ENCODE measurements around the gene CASP9.

The CASP9 gene

DNA sequence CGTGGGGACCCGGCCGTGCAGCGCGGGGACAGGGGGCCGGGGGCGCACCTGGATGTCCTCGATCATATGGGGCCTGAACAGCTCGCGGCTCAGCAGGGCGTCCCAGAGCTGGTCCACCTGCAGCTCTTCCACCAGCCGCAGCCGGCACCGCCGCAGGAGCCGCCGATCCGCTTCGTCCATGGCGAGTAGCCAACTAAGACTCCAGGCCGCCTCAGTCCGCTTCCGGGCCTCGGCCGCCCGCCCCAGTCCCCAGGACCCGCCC is at the start of gene CASP9:
Gene CASP9, minus strand, starts transcription at position 195 of the 262 bp plus-strand sequence. Its CDS starts 15 bp downstream, at position 180.
- DNase-seq (ENCODE audit: low read depth in 2 of 3, low spot score in 1 of 3) = no peak

DNA sequence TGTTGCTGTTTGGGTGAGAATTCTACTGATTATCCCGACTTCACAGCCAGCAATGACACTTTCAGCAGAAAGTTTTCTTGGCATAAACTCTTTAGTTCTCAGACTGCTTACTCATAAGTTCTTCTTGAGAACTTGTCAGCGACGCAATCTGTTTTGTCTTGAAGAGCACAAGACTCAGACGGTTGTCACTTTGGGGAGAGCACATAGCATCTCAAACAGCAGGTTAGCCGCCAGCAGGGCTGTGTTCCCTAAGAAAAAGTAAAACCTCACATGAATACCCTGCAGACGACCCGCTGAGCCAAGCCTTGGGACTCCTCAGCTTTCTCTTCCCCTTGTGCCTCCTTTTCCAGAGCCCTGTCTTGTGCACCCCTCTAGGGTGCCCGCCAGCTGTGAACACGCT is 49.5 kb upstream of the CASP9 start:
- DNase-seq (ENCODE audit: low read depth in 2 of 3, low spot score in 1 of 3) = no peak

DNA sequence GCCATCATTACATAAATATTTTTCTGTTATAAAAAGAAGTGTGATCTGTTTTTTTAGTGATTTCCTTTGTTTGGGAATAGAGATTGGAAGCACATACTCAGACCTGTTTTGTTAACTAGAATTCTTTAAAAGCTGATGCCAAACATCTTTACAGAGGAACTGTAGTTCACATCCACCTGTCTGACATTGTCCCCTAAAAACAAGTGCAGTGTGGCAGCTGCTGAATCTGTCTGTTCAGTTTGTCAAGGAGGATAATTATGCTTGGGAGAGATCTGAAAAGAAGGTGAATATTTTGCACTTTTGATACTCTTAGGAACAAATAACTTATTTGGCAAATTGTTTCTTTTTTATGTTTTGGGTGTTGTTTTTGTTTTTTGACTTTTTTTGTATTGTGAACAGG is 47.3 kb upstream of the CASP9 start:
- no peak for DNase-seq (ENCODE audit: low read depth in 2 of 3, low spot score in 1 of 3)

DNA sequence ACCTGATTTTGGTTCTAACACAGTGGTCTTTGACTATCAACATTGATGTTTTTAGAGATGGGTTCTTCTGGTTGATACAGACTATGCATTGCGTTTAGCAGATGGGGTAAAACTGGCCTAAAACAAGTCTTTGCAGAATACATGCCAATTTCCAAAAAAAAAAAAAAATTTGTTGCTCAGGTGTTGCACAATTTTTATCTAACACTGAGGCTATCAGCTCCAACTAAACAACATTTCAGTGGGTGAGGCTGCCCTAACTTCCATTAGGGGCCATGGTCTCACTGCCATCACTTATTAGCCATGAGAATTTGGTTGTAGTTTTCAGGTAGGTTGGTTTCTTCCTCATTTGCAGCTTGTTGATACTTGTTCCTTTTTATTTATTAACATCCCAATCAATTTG is 46.8 kb upstream of the CASP9 start:
- DNase-seq (ENCODE audit: low read depth in 2 of 3, low spot score in 1 of 3) = no peak

DNA sequence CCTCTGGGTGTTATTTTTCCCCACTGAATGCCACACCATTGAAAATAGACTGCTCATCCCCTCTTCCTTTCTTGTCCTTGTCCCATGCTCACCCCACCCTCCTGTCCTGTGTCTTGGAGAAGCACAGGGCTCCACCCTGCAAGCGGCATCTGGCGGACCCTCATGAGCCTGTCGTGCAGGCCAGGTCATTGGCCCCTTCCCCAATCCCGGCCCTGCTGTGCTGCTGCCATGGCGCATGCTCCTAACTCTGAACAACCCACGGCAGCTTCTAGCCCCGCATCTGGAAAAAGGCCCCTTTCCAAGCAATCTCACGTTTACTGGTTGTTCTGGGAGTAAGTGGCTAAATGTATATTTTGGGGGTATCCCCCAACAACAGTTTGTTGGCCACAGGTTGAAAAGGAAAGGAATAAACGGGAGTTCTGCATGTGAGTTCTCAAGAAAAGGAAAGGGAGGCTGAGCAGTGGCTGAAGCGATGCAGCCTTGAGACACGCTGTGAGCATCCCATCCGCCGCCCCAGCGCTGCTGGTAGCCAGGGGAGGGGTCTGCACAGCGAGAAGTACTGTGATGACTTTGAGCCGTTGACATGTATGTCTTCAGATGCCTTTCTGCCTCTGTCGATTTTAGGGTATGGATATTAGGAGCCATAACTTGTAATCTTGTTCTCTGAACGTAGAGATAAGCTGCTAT is 44.5 kb upstream of the CASP9 start:
- DNase-seq (ENCODE audit: low read depth in 2 of 3, low spot score in 1 of 3) = no peak

DNA sequence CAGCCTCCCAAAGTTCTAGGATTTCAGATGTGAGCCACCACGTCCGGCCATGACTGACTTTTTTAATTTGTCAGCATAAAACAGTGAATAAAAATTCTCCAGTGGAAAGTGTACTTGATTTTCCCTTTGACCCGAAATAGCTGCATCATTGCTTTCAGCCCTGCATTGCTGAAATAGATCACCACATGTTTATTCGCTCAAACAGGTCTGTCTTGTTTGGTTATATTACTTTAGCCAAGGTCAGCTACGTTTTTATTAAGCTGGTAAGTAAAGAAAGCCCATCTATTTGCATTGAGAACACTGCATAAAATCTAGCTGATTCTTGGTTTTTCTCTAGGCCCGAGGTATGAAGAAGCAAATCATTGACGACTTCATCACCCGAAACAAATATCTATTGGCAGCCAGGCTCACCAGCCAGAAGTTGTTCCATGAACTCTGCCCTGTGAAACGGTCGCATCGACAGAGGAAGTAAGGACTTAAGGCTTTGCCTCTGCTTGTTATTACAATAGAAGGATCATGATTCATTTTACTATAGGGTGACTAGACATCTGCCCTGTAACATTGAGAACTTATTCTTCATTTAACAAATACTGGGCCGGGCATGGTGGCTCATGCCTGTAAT is 35.3 kb upstream of the CASP9 start:
- no peak for DNase-seq (ENCODE audit: low read depth in 2 of 3, low spot score in 1 of 3)

DNA sequence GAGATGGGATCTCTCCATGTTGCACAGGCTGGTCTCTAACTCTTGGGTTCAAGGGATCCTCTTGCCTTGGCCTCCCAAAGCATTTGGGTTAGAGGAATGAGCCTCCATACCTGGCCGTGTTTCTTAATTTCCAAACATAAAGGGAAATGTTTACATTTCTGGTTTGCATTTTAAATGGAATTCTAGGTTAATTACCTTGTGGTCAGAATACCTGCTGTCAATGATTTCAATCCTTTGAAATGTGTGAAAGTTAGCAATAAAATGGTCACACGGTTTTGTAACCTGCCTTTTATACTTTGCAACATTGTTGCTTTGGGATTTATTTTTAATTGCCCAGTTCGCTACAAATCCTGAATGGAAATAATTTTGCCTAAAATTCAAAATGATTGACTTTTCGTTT is 34.5 kb upstream of the CASP9 start:
- no peak for DNase-seq (ENCODE audit: low read depth in 2 of 3, low spot score in 1 of 3)

DNA sequence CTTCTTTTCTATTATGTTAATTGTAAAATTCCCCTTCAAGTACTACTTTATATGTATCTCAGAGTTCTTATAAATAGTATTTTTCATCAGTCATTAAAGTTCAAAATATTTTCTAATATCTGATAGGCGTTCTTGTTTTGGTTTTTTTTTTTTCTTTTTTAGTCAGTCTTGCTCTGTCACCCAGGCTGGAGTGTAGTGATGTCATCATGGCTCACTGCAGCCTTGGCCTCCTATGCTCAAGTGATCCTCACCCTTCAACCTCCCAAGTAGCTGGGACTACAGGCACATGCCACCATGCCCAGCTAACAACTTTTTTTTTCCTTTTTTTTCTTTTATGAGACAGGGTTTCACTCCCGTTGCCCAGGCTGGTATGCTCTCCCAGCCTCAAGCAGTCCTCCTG is 33.6 kb upstream of the CASP9 start:
- DNase-seq (ENCODE audit: low read depth in 2 of 3, low spot score in 1 of 3) = no peak

DNA sequence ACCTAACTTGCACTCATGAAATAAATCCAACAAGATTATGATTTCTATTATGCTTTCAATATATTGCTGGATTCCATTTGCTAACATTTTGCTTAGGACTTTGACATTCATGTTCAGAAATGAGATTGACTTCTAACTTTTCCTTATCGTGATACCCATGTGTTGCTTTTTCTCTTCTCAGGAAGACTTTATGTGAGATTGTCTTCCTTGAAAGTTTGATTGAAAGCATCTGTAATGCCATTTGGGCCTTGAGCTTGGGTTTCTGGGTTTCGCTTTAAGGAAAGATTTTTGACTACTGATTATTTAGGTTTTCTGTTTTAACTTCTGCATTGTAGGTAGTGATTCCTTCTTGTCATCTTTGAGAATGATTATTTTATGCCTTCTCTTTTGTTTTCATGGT is 33.0 kb upstream of the CASP9 start:
- no peak for DNase-seq (ENCODE audit: low read depth in 2 of 3, low spot score in 1 of 3)

DNA sequence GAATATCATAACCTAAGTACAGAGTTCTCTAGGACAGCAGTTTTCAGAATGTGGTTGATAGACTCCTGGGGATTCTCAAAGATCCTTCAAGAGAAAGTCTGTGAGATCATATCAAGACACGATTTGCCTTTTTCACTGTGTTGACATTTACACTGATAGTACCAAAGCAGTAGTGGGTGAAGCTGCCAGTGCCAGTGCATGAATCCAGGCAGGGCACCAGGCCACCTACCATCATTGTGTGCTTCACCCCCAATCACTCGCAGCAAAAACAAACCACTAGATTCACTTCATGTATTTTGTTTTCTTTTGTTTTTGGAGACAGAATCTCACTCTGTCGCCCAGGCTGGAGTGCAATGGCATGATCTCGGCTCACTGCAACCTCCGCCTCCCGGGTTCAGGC is 26.6 kb upstream of the CASP9 start:
- no peak for DNase-seq (ENCODE audit: low read depth in 2 of 3, low spot score in 1 of 3)

DNA sequence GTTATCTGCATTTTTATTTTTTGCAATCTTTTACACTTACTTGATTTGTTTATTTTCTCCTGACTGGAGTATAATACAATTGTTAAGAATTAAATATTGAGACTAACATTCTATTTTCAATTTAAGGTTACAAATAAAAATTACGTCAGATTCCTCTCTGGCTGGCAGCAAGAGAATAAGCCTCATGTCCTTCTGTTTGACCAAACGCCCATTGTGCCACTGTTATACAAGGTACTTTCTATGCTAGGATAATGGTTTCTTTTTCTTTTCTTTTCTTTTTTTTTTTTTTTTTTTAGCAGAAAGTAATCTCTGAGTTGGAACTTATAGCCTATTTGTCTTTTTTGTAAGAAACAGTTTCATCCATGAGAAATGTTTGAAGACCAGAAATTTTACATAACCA is 22.6 kb upstream of the CASP9 start:
- no peak for DNase-seq (ENCODE audit: low read depth in 2 of 3, low spot score in 1 of 3)

DNA sequence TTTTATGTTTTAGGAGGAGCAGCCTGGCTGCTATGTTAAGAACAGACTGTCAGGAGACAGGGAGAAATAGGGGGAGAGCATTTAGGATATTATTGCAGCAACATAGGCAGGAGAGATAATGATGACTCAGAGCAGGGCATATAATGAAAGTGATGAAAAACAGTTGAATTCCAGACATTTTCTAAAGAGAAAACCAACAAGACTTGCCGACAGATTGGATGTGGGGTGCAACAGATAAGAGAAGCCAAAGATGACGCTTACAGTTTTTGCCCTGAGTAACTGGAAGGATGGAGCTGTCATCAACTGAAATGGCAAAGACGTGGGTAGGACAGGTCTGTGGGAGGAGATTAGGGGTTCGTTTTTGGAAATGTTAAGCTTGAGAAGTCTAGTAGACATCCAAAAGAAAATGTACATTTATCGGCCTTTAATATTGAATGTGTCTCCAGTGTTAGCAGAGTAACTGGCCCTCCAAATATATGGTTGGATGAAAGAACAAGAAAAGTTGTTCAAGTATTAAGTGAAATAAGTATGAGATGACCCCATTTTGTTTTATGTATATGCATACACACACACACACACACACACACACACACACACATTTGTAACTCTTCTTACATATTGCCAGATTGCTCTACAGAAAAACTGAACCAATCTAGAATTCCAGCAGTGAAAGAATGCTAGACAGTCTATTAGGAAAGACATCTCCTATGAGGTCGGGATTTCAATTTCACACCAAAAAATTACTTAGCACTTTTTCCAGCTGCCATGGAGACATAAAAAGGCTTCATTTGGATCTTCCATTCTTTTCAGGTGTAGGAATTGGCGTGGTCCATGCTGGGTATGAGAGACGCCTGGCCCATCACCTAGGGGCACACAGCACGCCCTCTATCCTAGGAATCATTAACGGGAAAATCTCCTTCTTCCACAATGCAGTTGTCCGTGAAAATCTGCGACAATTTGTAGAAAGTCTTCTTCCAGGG is 19.9 kb upstream of the CASP9 start:
- DNase-seq (ENCODE audit: low read depth in 2 of 3, low spot score in 1 of 3) = no peak

DNA sequence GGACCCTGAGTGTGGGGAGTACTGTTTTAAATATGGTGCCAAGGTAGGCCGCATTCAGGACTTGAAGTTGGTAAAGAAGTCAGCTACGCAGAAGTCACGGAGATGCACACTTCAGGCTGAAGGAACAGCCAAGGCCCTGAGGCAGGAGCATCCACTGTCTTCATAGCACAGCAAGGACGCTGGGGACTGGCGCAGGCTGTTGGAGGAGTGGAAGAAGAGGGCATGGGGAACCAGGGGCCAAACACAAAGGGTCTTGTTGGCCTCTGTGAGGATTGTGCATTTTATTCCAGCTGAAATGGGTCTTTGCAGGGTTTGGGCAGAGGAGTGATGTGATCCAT is 19.2 kb upstream of the CASP9 start:
- no peak for DNase-seq (ENCODE audit: low read depth in 2 of 3, low spot score in 1 of 3)

DNA sequence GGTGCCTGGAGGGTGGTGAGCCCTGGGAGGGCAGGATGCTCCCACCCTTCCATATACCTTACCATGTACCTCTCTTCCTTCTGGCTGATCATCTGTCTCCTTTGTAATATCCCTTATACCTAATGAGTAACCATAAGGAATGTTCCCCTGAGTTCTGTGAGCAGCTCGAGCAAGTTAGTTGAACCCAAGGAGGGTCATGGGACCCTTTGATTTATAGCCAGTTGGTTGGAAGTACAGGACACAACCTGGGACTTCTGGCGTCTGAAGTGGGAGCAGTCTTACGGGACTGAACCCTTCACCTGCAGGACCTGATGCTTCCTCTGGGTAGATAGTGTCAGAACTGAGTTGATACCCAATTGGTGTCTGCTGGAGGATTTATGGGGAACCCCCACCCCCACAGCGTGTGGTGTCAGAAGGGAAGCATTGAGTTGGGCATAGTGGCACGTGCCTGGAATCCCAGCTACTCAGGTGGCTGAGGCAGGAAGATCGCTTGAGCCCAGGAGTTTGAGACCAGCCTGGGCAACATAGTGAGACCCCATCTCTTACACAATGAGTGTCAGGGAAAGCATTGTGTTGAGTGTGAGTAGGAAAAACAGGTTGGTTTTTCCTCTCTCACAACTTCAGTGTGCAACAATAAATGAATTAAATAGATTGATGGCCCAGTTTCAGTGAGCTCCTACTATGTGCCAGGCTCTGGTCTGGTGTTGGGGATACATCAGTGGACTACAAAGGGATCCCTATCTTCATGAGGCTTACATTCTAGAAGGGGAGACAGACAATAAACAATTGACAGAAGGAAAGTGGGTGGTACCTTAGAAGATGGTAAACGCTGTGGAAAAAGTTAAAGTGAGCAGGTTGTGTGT is 18.6 kb upstream of the CASP9 start:
- no peak for DNase-seq (ENCODE audit: low read depth in 2 of 3, low spot score in 1 of 3)

DNA sequence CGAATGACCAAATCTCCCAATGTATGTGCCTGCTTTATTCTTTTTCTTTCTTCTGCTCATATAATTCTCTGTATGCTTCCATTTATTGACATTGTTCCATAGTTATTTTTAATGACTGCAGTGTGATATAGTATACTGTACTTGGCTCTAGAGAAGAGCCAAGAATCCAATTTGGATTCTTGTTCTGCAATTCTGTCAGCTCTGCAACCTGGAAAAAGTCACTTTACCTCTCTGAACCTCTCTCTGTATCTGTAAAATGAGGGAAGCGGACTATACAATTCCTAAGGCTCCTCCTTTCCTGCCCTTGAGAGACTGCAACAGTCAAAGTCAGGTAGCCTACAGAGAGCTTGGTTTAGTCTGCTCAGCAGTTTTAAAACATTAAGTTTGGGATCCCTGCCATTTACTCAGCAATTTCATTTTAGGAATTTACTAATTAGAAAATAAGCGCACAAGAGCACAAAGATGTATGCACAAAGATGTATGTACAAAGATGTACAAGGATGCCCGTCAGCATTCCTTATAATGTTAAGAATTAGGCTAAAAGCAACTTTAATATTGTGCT is 17.3 kb upstream of the CASP9 start:
- no peak for DNase-seq (ENCODE audit: low read depth in 2 of 3, low spot score in 1 of 3)

DNA sequence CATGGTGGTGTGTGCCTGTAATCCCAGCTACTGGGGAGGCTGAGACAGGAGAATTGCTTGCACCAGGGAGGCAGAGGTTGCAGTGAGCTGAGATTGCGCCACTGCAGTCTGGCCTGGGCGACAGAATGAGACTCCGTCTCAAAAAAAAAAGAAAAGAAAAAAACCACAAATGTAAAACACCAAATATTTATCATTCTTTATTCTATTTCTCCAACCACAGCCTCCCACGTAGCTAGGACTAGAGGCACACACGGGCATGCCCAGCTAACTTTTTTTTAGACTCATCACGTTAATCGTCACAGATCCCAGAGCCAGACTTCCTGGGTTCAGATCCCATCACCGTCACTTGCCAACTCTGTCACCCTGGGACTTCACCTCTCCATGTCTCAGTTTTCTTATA is 16.2 kb upstream of the CASP9 start:
- DNase-seq (ENCODE audit: low read depth in 2 of 3, low spot score in 1 of 3) = no peak

DNA sequence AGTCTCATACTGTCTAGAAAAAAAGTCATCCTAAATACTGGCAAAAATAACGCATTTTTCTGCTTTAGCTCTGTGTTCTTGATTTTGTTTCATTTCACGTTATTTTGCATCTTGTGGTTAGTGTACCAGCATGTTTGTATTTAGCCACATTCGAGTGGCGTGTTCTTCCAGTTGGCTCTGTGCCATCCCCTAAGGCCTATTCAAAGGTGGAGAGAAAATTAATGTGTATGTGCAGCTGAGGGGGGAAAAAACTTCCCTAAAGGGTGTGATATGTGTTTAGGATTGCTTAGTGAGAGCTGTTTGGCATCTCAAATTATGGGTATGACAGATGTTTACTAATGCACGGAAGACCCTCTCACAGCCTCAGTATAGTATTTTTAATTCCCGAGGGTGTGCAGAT is 14.8 kb upstream of the CASP9 start:
- no peak for DNase-seq (ENCODE audit: low read depth in 2 of 3, low spot score in 1 of 3)

DNA sequence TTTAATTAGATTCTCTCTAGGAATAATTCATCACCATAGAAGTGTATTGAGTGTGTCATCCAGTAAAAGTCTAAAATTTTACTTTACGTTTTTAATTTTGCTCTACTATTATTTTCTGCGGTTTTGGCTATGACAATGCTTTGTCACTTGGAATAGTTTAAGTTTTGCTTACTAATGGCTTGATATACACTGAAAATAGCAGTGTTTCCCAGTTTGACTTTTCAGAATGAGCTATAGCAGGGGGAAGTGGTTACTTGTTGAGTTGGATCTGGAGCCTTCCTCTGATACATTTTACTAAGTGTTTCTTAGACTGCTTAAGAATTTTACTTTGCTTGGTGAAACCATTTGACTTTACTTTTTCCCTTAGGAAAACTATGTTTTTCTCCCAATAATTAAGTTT is 7.7 kb upstream of the CASP9 start:
- DNase-seq (ENCODE audit: low read depth in 2 of 3, low spot score in 1 of 3) = no peak

DNA sequence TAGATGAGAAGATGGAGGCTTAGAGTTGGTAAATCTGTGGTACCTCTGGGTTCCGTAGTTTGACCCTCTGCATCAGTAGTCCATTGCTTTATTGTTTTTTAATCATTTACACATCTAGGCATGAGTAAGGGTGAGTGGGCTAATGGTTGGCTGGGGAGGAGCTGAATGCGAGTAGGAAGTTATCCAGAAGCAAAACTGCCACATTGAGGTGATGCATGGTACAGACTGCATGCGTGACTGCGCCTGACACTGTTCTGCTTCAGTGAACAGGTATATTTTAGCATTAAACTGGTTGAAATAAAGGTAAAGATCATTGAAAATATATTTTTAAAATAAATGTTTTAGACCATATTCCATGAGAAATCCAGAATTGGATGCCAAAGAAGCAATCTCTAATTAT is 7.0 kb upstream of the CASP9 start:
- no peak for DNase-seq (ENCODE audit: low read depth in 2 of 3, low spot score in 1 of 3)

DNA sequence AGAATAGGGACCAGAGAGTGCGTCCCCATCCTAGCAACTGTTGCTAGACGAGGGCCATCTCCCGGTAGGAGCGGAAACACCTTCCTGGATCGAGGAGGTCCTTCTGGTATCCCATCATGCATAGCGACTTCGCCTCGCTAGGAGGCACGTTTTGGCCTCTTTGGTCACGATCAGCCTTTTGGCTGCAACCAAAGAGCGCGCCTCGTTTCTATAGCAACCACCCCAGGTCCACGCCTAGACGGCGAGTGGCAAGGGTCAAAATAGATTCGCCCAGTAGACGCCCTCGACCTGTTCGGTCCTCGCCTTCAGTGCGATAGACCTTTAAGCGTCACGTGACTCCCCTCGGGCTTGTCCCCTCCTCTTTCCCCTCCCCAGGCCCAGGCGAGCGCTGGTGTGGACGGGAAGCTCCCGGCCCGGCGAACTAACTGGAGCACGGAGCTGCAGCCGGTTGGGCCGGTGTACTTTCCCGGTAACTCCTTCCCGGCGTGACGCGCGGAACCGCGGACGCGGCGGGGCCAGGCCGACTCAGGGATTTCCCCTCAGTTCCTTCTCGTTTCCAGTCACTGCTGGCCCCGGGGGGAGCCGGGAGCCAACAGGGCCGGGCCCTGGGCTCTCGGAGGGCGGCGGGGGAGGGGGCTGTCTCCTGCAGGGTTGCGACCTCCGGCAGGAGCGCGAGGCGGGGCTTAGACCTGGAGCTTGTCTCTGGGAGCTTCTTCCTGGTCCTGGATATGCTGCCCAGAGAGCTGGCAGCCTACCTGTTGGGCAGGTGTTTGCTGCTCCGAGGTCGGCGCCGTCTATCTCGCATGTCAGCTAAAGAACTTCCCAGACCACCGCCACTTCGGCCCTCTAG is 2.7 kb upstream of the CASP9 start, which contains the start of gene DNAJC16:
Gene DNAJC16, plus strand, starts transcription at position 359 of the 850 bp plus-strand sequence. CDS start 2,258 bp downstream, outside the sequence.
- DNase-seq (ENCODE audit: low read depth in 2 of 3, low spot score in 1 of 3) = peak; percentile 96 to 98 (median 97)
